A549 (cell line): Measurements from ENCODE around the gene SEC14L5. TPM values are rescaled to one million over a fixed set of nuclear protein-coding genes. Genes with fewer than 3 reads are reported as not detected.

Experiments
- ATAC-seq, 2 experiments: fragments of 200-7000 bp in 1 of 2; fragments of >200 bp in 1 of 2; cut with Nextera tagmentation in 1 of 2; cut with Tn5 transposase in 1 of 2; 3 replicates each; pipeline versions ENCODE4 v1.8.0 to v1.9.1; 2018 to 2020; ENCODE audit warnings: mild to moderate bottlenecking in 1 of 2, moderate library complexity in 1 of 2
- CTCF ChIA-PET: fragments of 300-600 bp; sonication (Branson Sonifier 250); formaldehyde crosslinking; extraction: SDS; loops from one replicate; lab custom pipeline; 2021; ENCODE audit warnings: antibody characterized with exemption, inconsistent platforms; lab: Yijun Ruan, JAX
- POLR2A ChIA-PET: fragments of 350-600 bp; formaldehyde crosslinking; extraction: SDS; loops from one replicate; lab custom pipeline; 2021; ENCODE audit warnings: antibody characterized with exemption, inconsistent platforms; lab: Yijun Ruan, JAX
- DNase-seq, 2 experiments: peaks; one replicate each; pipeline versions ENCODE4 v3.0.0 to v3.0.0-alpha.2; 2011 to 2016; ENCODE audit warnings: low read depth in 1 of 2, low spot score in 1 of 2
- FAIRE-seq: peaks from 2 replicates; lab custom pipeline; 2011; peaks lifted over from hg19 to GRCh38; lab: Jason Lieb, UNC
- H3K27ac ChIP-seq, 2 experiments: fragments of >200 bp; sonication (Bioruptor Twin); formaldehyde crosslinking; 3 replicates each; pipeline ENCODE4 v1.5.1; 2016 to 2017
- H3K4me1 ChIP-seq: fragments of >200 bp; sonication (Bioruptor Twin); formaldehyde crosslinking; 3 replicates; pipeline ENCODE4 v1.6.1; 2016
- H3K4me2 ChIP-seq: fragments of >200 bp; sonication (Bioruptor Twin); formaldehyde crosslinking; 3 replicates; pipeline ENCODE4 v1.6.1; 2016
- H3K4me3 ChIP-seq: fragments of >200 bp; sonication (Bioruptor Twin); formaldehyde crosslinking; 3 replicates; pipeline ENCODE4 v1.5.1; 2016
- H3K9me3 ChIP-seq: fragments of >200 bp; sonication (Bioruptor Twin); formaldehyde crosslinking; 3 replicates; pipeline ENCODE4 v1.6.1; 2016
- CBX2 ChIP-seq: fragments of 200-600 bp; sonication (generic); IDR thresholded peaks from 2 replicates; pipeline ENCODE4 v1.6.1; 2016; ENCODE audit warnings: low read depth, mild to moderate bottlenecking, borderline replicate concordance
- CTCF ChIP-seq: fragments of >200 bp; sonication (Bioruptor Twin); formaldehyde crosslinking; IDR thresholded peaks from 3 replicates; pipeline ENCODE4 v1.5.1; 2016
- ESRRA ChIP-seq: fragments of 150-350 bp; IDR thresholded peaks from 2 replicates; pipeline ENCODE4 v1.6.1; 2014; ENCODE audit warnings: mild to moderate bottlenecking, low read length, borderline replicate concordance
- FOSL2 ChIP-seq, 2 experiments: fragments of 450-650 bp in 1 of 2; fragments of >200 bp in 1 of 2; sonication (Bioruptor Twin) in 1 of 2; formaldehyde crosslinking; IDR thresholded peaks; 2 replicates each; pipeline versions ENCODE4 v1.5.0 to v1.6.1; 2016 to 2020; ENCODE audit warnings: mild to moderate bottlenecking in 1 of 2, moderate library complexity in 1 of 2
- HEYL ChIP-seq: fragments of 250-450 bp; sonication (Bioruptor Pico); IDR thresholded peaks from 2 replicates; pipeline ENCODE4 v1.8.0; 2021; ENCODE audit warnings: mild to moderate bottlenecking, moderate library complexity
- HOXB13 ChIP-seq: fragments of 250-450 bp; sonication (Bioruptor Pico); IDR thresholded peaks from 2 replicates; pipeline ENCODE4 v1.5.0; 2020; ENCODE audit warnings: low read depth, mild to moderate bottlenecking, moderate library complexity
- JUN ChIP-seq, 2 experiments: fragments of >200 bp; sonication (Bioruptor Twin); formaldehyde crosslinking; IDR thresholded peaks; 2 replicates in 1 of 2; 3 replicates in 1 of 2; pipeline ENCODE4 v1.6.1; 2016 to 2017
- JUNB ChIP-seq: fragments of >200 bp; sonication (Bioruptor Twin); formaldehyde crosslinking; IDR thresholded peaks from 2 replicates; pipeline ENCODE4 v1.6.1; 2016
- KDM5A ChIP-seq: fragments of 200-600 bp; sonication (generic); IDR thresholded peaks from 2 replicates; pipeline ENCODE4 v1.6.1; 2016; ENCODE audit warnings: antibody characterized with exemption, mild to moderate bottlenecking
- MAFK ChIP-seq: fragments of 450-650 bp; IDR thresholded peaks from 2 replicates; pipeline ENCODE4 v1.6.1; 2014; ENCODE audit not compliant: partially characterized antibody
- MYC ChIP-seq: IDR thresholded peaks from 2 replicates; pipeline ENCODE4 v1.6.1; 2012; ENCODE audit warnings: mild to moderate bottlenecking, inconsistent platforms, low read length, improper control_type of control experiment, borderline replicate concordance
- PBX3 ChIP-seq: IDR thresholded peaks from 2 replicates; pipeline ENCODE4 v1.6.1; 2012
- PHF8 ChIP-seq: fragments of 200-600 bp; sonication (generic); IDR thresholded peaks from 2 replicates; pipeline ENCODE4 v1.6.1; 2016; ENCODE audit warnings: low read depth, mild to moderate bottlenecking, antibody characterized with exemption, moderate library complexity, borderline replicate concordance
- POLR2A ChIP-seq: IDR thresholded peaks from 2 replicates; pipeline ENCODE4 v1.6.1; 2012; ENCODE audit warnings: mild to moderate bottlenecking, low read length
- RARB ChIP-seq: fragments of 250-450 bp; sonication (Bioruptor Pico); IDR thresholded peaks from 2 replicates; pipeline ENCODE4 v1.8.0; 2021; ENCODE audit warnings: mild to moderate bottlenecking, moderate library complexity
- RFX5 ChIP-seq: fragments of 450-650 bp; IDR thresholded peaks from 2 replicates; pipeline ENCODE4 v1.7.1; 2014; ENCODE audit warnings: antibody characterized with exemption, mild to moderate bottlenecking, moderate library complexity
- RNF2 ChIP-seq: fragments of 200-600 bp; sonication (generic); IDR thresholded peaks from 2 replicates; pipeline ENCODE4 v1.6.1; 2016; ENCODE audit warnings: low read depth, mild to moderate bottlenecking, antibody characterized with exemption, moderate library complexity, borderline replicate concordance
- TFCP2L1 ChIP-seq: fragments of 250-450 bp; sonication (Bioruptor Pico); IDR thresholded peaks from 2 replicates; pipeline ENCODE4 v1.5.0; 2021; ENCODE audit warnings: mild to moderate bottlenecking
- TP53 ChIP-seq: fragments of 250-450 bp; sonication (Bioruptor Pico); IDR thresholded peaks from 2 replicates; pipeline ENCODE4 v1.5.0; 2021; ENCODE audit warnings: mild to moderate bottlenecking, moderate library complexity
- WGBS: methylation state at CpG from one replicate; pipeline ENCODE4 v1.1.6; 2017; ENCODE audit errors: missing lambda C conversion rate; 5-methylcytosine and 5-hydroxymethylcytosine counted together
- polyA plus RNA-seq, 4 experiments: library from polyadenylated mRNA; depleted of rRNA in 3 of 4; stranded (reverse); fragments of >200 nt; fragmentation: RNase III in 1 of 4; extraction: RNeasy Plus Mini Kit Qiagen cat#74134 plus additional on column Dnase treatment in 1 of 4; gene quantifications; 2 replicates in 3 of 4; 3 replicates in 1 of 4; pipeline ENCODE4 v1.2.3, GENCODE V29; 2011 to 2017
- TF ChIP-seq, protein P1 (sequence below): fragments of 450-650 bp; IDR thresholded peaks from 2 replicates; pipeline ENCODE4 v1.6.1; 2014; ENCODE audit warnings: antibody characterized with exemption
- TF ChIP-seq, protein P2 (sequence below): IDR thresholded peaks from 2 replicates; pipeline ENCODE4 v1.6.1; 2012

Gene SEC14L5
- polyA plus RNA-seq, 2 of the 4 experiments (the other 2 are of a cell fraction), result 0.03 to 0.05 TPM

- ATAC-seq, result no peak
- no peak for FAIRE-seq
- ChIA-PET POLR2A (no interaction called here), CTCF (interaction anchor here (0.7 to 1.0 kb wide), 2 partner anchors 9 to 27 kb away, joined by 3 to 4 read pairs; no protein-coding TSS in a partner anchor)
- no peaks in the 10 kb centered on the region for H3K4me1 ChIP-seq
- no peak for TF ChIP-seq HEYL (CRISPR knock-in tag)
- no peak for TF ChIP-seq POLR2A
- no peak for TF ChIP-seq TP53 (CRISPR knock-in tag)
- TF ChIP-seq RNF2, result no peak
- TF ChIP-seq JUNB, result no peak
- TF ChIP-seq MAFK, result no peak
- TF ChIP-seq JUN (IDR thresholded peaks at IDR 0.05), result no peak
- TF ChIP-seq RARB, result no peak
- TF ChIP-seq ESRRA, result no peak
- TF ChIP-seq, protein P1, sequence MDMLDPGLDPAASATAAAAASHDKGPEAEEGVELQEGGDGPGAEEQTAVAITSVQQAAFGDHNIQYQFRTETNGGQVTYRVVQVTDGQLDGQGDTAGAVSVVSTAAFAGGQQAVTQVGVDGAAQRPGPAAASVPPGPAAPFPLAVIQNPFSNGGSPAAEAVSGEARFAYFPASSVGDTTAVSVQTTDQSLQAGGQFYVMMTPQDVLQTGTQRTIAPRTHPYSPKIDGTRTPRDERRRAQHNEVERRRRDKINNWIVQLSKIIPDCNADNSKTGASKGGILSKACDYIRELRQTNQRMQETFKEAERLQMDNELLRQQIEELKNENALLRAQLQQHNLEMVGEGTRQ, result no peak
- TF ChIP-seq FOSL2 (IDR thresholded peaks at IDR 0.05), result no peak
- TF ChIP-seq FOSL2 (CRISPR knock-in tag; IDR thresholded peaks at IDR 0.05), result no peak
- TF ChIP-seq MYC, result no peak
- TF ChIP-seq TFCP2L1 (CRISPR knock-in tag), result no peak
- TF ChIP-seq, all 56 proteins: peak for 0
- Histone ChIP-seq H3K9me3 (no peaks in the 10 kb centered on the region), H3K4me3 (no peak overlapping the region), H3K27ac (no peak overlapping the region), H3K4me2 (no peak overlapping the region)
- DNase-seq, result no peak
- 74% methylated on average over 5 of the region's 5 CpGs for WGBS
Measured at GRCh38 chr16:4908854-4909401, 49.2 kb upstream of the SEC14L5 start.

DNA sequence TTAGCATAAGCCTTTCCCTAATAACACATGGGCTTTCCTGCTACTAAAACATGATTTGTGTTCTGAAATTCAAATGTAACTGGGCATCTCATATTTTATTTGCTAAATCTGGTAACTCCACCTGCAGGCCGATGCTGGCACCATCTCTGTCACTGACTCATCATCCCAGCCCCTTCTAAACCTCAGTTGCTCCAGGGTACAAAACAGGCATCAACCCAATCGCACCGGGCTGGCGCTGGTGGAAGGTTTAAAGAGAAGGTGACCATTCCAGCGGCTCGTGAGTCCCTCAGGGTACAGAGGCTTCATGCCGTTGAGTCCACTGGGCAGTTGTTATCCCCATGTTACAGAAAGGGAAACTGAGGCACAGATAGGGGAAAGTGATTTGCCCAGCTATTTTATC, 48.3 kb upstream of the SEC14L5 start:
- no peak for ATAC-seq

More for the DNA sequence above, 48.3 kb upstream of the SEC14L5 start:
- FAIRE-seq (no peak), DNase-seq (no peak)
- H3K9me3 ChIP-seq, result no peaks in the 10 kb centered on the region
- CTCF ChIA-PET, result interaction anchor here (1.0 kb wide), 1 partner anchor 26 kb away, joined by 3 read pairs; no protein-coding TSS in a partner anchor
- no peak overlapping the region for H3K4me2 ChIP-seq
- H3K27ac ChIP-seq, result no peak overlapping the region
- no peaks in the 10 kb centered on the region for H3K4me1 ChIP-seq
- POLR2A ChIA-PET, result no interaction called here
- 74% methylated on average over 7 of the region's 7 CpGs for WGBS
- no peak overlapping the region for H3K4me3 ChIP-seq
- TF ChIP-seq CTCF (no peak), HOXB13 (CRISPR knock-in tag) (no peak), PBX3 (no peak), ESRRA (no peak), KDM5A (no peak), MYC (no peak), RNF2 (no peak), CBX2 (no peak), TP53 (CRISPR knock-in tag) (no peak), PHF8 (no peak), RFX5 (no peak)
- TF ChIP-seq, protein P2, sequence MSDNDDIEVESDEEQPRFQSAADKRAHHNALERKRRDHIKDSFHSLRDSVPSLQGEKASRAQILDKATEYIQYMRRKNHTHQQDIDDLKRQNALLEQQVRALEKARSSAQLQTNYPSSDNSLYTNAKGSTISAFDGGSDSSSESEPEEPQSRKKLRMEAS, result no peak
- TF ChIP-seq, all 56 proteins: peak for 0
